Neural progenitor cell (in vitro differentiated cells): ENCODE measurements around the gene ATG16L2. TPM values are rescaled to one million over a fixed set of nuclear protein-coding genes. Genes with fewer than 3 reads are reported as not detected.

ENCODE experiments used
- DNase-seq: peaks from one replicate; pipeline ENCODE4 v3.0.0-alpha.2; 2016; ENCODE audit warnings: low spot score
- H2AFZ ChIP-seq: fragments of 200-600 bp; sonication (generic); replicated peaks from 2 replicates; pipeline ENCODE4 v1.6.1; 2016; ENCODE audit warnings: antibody characterized with exemption
- H3F3A ChIP-seq: fragments of 200-600 bp; sonication (generic); 2 replicates; pipeline ENCODE4 v1.6.1; 2016; ENCODE audit warnings: antibody characterized with exemption, low read depth
- H3K27ac ChIP-seq: fragments of 200-600 bp; sonication (generic); 2 replicates; pipeline ENCODE4 v1.5.1; 2016; ENCODE audit warnings: mild to moderate bottlenecking
- H3K27me3 ChIP-seq: fragments of 200-600 bp; sonication (generic); 2 replicates; pipeline ENCODE4 v1.6.1; 2016; ENCODE audit warnings: mild to moderate bottlenecking, moderate library complexity
- H3K36me3 ChIP-seq: fragments of 200-600 bp; sonication (generic); 2 replicates; pipeline ENCODE4 v1.5.1; 2016
- H3K4me1 ChIP-seq: fragments of 200-600 bp; sonication (generic); 2 replicates; pipeline ENCODE4 v1.6.1; 2016; ENCODE audit warnings: mixed run types
- H3K4me2 ChIP-seq: fragments of 200-600 bp; sonication (generic); 2 replicates; pipeline ENCODE4 v1.6.1; 2016
- H3K4me3 ChIP-seq: fragments of 200-600 bp; sonication (generic); 2 replicates; pipeline ENCODE4 v1.5.1; 2016
- H3K79me2 ChIP-seq: fragments of 200-600 bp; sonication (generic); 2 replicates; pipeline ENCODE4 v1.6.1; 2016; ENCODE audit warnings: low read depth
- H3K9ac ChIP-seq: fragments of 200-600 bp; sonication (generic); 2 replicates; pipeline ENCODE4 v1.6.1; 2016
- H3K9me3 ChIP-seq: fragments of 200-600 bp; sonication (generic); 2 replicates; pipeline ENCODE4 v1.5.1; 2016; ENCODE audit warnings: low read depth
- H4K20me1 ChIP-seq: fragments of 200-600 bp; sonication (generic); 2 replicates; pipeline ENCODE4 v1.6.1; 2016; ENCODE audit warnings: low read depth
- H3K27ac Mint-ChIP-seq: 3 replicates; pipeline ENCODE4 v1.8.0; 2021; ENCODE audit warnings: mixed read lengths
- H3K27me3 Mint-ChIP-seq: 2 replicates; pipeline ENCODE4 v1.8.0; 2022; ENCODE audit warnings: low read depth, mild to moderate bottlenecking, inconsistent platforms, moderate library complexity, mixed read lengths; ENCODE audit not compliant: insufficient read depth
- H3K36me3 Mint-ChIP-seq: 3 replicates; pipeline ENCODE4 v1.8.0; 2021; ENCODE audit warnings: mixed read lengths
- H3K4me1 Mint-ChIP-seq: 3 replicates; pipeline ENCODE4 v1.8.0; 2021; ENCODE audit warnings: mixed read lengths
- H3K4me3 Mint-ChIP-seq: 3 replicates; pipeline ENCODE4 v1.8.0; 2021; ENCODE audit warnings: mild to moderate bottlenecking, moderate library complexity, mixed read lengths
- H3K9me3 Mint-ChIP-seq: 3 replicates; pipeline ENCODE4 v1.8.0; 2020; ENCODE audit warnings: mixed read lengths
- CTCF ChIP-seq: fragments of 200-600 bp; sonication (generic); IDR thresholded peaks from 2 replicates; pipeline ENCODE4 v1.5.1; 2017; ENCODE audit warnings: antibody characterized with exemption, mild to moderate bottlenecking
- EZH2 ChIP-seq: fragments of 200-600 bp; sonication (generic); IDR thresholded peaks from 2 replicates; pipeline ENCODE4 v1.6.1; 2017; ENCODE audit warnings: antibody characterized with exemption, mild to moderate bottlenecking, moderate library complexity
- EZH2phosphoT487 ChIP-seq: fragments of 200-600 bp; sonication (generic); IDR thresholded peaks from 2 replicates; pipeline ENCODE4 v1.6.1; 2017; ENCODE audit warnings: antibody characterized with exemption
- total RNA-seq: library from RNA; depleted of rRNA; stranded (reverse); fragments of >200 nt; gene quantifications from 2 replicates; pipeline ENCODE4 v1.2.3, GENCODE V29; 2015; ENCODE audit warnings: low replicate concordance

ATG16L2 gene
- total RNA-seq, 1 donor from 2014 or later: 20.5 TPM

GRCh38 chr11:72829178-72829577, 15.0 kb downstream of the ATG16L2 start:
- DNase-seq: no peak
- Histone ChIP-seq H3K4me3 (no peak overlapping the region), H3K9me3 (no peaks in the 10 kb centered on the region), H3K9ac (no peak overlapping the region), H3K79me2 (no peaks in the 10 kb centered on the region), H3K4me2 (no peak overlapping the region), H3K27ac (no peak overlapping the region), H3K4me1 (peaks cover 9% of the 10 kb centered on the region), H4K20me1 (no peaks in the 10 kb centered on the region), H3K27me3 (no peaks in the 10 kb centered on the region), H2AFZ (no peak overlapping the region), H3F3A (no peaks in the 10 kb centered on the region), H3K36me3 (no peaks in the 10 kb centered on the region)
- H3K27me3 Mint-ChIP-seq: peaks cover 4% of the 10 kb centered on the region
- H3K36me3 Mint-ChIP-seq: peaks cover 4% of the 10 kb centered on the region
- no peaks in the 10 kb centered on the region for H3K9me3 Mint-ChIP-seq
- no peak overlapping the region for H3K4me3 Mint-ChIP-seq
- H3K4me1 Mint-ChIP-seq: peaks cover 15% of the 10 kb centered on the region
- TF ChIP-seq EZH2 (no peak), CTCF (no peak), EZH2phosphoT487 (no peak)
- H3K27ac Mint-ChIP-seq: peak overlapping the region; percentile 36

- H3K9me3 Mint-ChIP-seq: no peaks in the 10 kb centered on the region
- no peak overlapping the region for H3K4me3 ChIP-seq
These were observed 15.8 kb downstream of the ATG16L2 start for GRCh38 chr11:72829884-72830533.

GRCh38 chr11:72831521-72832300, 17.5 kb downstream of the ATG16L2 start:
- Histone ChIP-seq H3K9me3 (no peaks in the 10 kb centered on the region), H3F3A (no peaks in the 10 kb centered on the region), H3K36me3 (no peaks in the 10 kb centered on the region), H3K27me3 (no peaks in the 10 kb centered on the region), H3K4me2 (peak overlapping the region; percentile 14), H3K79me2 (no peaks in the 10 kb centered on the region), H3K9ac (no peak overlapping the region), H3K27ac (peak overlapping the region; percentile 37), H2AFZ (no peak overlapping the region), H3K4me1 (peaks cover 15% of the 10 kb centered on the region), H4K20me1 (no peaks in the 10 kb centered on the region), H3K4me3 (no peak overlapping the region)
- Mint-ChIP-seq H3K9me3 (no peaks in the 10 kb centered on the region), H3K4me3 (no peak overlapping the region), H3K4me1 (peaks cover 18% of the 10 kb centered on the region), H3K36me3 (peaks cover 4% of the 10 kb centered on the region), H3K27me3 (no peaks in the 10 kb centered on the region), H3K27ac (peak overlapping the region; percentile 53)
- peak; percentile 90 for DNase-seq
- TF ChIP-seq CTCF (peak; percentile 98), EZH2phosphoT487 (no peak)

More at GRCh38 chr11:72829884-72830533, 15.8 kb downstream of the ATG16L2 start:
- Mint-ChIP-seq H3K4me3 (no peak overlapping the region), H3K36me3 (peaks cover 4% of the 10 kb centered on the region), H3K27me3 (peaks cover 2% of the 10 kb centered on the region), H3K27ac (peak overlapping the region; percentile 42), H3K4me1 (peaks cover 15% of the 10 kb centered on the region)
- no peak for DNase-seq
- H4K20me1 ChIP-seq: no peaks in the 10 kb centered on the region
- no peaks in the 10 kb centered on the region for H3K27me3 ChIP-seq
- no peaks in the 10 kb centered on the region for H3K79me2 ChIP-seq
- H3K27ac ChIP-seq: no peak overlapping the region
- H2AFZ ChIP-seq: no peak overlapping the region
- no peaks in the 10 kb centered on the region for H3F3A ChIP-seq
- H3K4me1 ChIP-seq: peaks cover 15% of the 10 kb centered on the region
- no peaks in the 10 kb centered on the region for H3K9me3 ChIP-seq
- TF ChIP-seq EZH2 (no peak), EZH2phosphoT487 (no peak), CTCF (no peak)
- H3K4me2 ChIP-seq: no peak overlapping the region
- H3K36me3 ChIP-seq: no peaks in the 10 kb centered on the region
- no peak overlapping the region for H3K9ac ChIP-seq
